LNCAP (cell line): Measurements from ENCODE around the gene ATOSA.

Source experiments
- TF ChIP-seq, protein P1 (sequence below): fragments of 450-650 bp; IDR thresholded peaks from 2 replicates; pipeline ENCODE4 v1.5.1; 2017; ENCODE audit warnings: mild to moderate bottlenecking

Gene ATOSA

DNA sequence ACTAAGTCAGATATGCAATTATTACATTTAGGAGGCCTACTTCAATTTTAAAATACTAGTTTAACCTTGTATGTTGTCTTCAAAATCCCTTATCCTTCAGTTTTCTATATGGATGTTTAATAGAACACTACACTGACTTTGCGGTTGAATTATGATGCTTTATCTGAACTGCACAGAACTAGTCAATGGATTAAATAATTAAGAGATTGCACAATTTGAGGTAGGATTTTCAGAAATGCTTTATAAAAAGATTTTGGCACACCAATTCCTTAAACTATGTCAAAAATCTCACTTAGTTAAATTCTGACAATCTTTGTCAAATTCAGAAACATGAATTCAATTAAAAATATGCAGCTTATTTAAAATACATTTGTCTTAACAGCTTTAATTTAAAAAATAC is 28.1 kb downstream of the ATOSA start:
- TF ChIP-seq, protein P1, sequence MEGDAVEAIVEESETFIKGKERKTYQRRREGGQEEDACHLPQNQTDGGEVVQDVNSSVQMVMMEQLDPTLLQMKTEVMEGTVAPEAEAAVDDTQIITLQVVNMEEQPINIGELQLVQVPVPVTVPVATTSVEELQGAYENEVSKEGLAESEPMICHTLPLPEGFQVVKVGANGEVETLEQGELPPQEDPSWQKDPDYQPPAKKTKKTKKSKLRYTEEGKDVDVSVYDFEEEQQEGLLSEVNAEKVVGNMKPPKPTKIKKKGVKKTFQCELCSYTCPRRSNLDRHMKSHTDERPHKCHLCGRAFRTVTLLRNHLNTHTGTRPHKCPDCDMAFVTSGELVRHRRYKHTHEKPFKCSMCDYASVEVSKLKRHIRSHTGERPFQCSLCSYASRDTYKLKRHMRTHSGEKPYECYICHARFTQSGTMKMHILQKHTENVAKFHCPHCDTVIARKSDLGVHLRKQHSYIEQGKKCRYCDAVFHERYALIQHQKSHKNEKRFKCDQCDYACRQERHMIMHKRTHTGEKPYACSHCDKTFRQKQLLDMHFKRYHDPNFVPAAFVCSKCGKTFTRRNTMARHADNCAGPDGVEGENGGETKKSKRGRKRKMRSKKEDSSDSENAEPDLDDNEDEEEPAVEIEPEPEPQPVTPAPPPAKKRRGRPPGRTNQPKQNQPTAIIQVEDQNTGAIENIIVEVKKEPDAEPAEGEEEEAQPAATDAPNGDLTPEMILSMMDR, result no peak

GRCh38 chr15:52649686-52650085 is 29.5 kb downstream of the ATOSA start:
- TF ChIP-seq, protein P1, result no peak

GRCh38 chr15:52645916-52646315 is 33.3 kb downstream of the ATOSA start:
- TF ChIP-seq, protein P1, result no peak

DNA sequence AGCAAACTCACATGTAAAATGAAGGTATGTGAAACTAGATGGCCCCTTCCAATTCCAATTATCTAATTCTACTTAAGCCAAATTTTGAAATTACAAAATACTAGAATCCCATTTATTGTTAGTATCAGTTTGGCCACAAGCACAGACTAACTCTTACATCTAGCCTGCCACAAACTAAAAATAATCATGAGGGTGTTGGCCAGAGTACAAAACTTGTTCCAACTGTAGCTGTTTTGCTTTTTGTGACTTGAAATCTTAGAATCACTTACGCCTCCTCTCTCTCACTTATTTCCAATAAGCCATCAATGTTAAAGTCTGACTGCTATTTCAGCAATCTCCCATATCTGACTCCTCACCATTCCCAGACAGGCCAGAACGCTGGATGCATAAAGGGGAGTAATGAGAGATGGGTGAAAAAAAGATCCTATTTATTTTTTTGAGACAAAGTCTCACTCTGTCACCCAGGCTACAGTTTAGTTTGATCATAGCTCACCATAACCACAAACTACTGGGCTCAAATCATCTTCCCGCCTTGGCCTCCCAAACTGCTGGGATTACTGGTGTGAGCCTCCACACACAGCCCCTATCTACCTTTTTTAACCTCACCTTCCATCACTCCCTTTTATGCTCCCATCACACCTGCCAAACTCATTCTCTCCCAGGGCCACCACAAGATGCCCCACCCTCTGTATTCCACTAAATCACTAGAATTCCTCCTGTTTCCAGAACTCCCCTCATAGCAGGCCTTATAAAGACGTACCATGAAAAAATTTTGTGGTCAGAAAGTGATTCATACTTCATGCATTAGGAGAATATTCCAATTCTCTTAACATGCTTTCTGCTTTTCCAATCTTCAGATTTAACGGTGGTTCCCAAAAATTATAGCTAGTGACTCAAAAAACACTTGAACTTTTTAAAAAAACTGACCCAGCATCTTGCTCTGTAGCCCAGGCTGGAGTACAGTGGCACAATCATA is 36.5 kb downstream of the ATOSA start:
- TF ChIP-seq, protein P1, result no peak

- TF ChIP-seq, protein P1, result no peak
These were observed 42.7 kb downstream of the ATOSA start for GRCh38 chr15:52636459-52636858.

DNA sequence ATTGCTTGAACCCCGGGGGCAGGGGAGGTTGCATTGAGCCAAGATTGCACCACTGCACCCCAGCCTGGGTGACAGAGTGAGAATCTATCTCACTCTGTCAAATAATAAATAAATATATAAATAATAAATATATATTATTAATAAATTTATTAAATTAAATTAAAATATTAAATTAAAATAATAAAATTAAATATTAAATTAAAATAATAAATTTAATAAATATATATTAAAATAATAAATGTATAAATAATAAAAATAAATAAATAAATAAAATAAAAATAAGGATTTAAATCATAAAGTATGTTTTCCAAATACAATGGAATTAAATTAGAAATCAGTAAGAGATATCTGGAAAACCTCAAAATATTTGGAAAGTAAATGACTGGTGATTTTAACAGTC is 43.3 kb downstream of the ATOSA start:
- TF ChIP-seq, protein P1, result no peak
